22Rv1 (cell line): Measurements from ENCODE around the gene INTU.

ENCODE experiments used
- ZFX ChIP-seq: fragments of 450-650 bp; IDR thresholded peaks from 2 replicates; pipeline ENCODE4 v1.6.1; 2017; ENCODE audit warnings: antibody characterized with exemption, borderline replicate concordance
- TF ChIP-seq, protein P1 (sequence below): fragments of 450-650 bp; IDR thresholded peaks from 2 replicates; pipeline ENCODE4 v1.5.1; 2017; ENCODE audit warnings: mild to moderate bottlenecking

DNA sequence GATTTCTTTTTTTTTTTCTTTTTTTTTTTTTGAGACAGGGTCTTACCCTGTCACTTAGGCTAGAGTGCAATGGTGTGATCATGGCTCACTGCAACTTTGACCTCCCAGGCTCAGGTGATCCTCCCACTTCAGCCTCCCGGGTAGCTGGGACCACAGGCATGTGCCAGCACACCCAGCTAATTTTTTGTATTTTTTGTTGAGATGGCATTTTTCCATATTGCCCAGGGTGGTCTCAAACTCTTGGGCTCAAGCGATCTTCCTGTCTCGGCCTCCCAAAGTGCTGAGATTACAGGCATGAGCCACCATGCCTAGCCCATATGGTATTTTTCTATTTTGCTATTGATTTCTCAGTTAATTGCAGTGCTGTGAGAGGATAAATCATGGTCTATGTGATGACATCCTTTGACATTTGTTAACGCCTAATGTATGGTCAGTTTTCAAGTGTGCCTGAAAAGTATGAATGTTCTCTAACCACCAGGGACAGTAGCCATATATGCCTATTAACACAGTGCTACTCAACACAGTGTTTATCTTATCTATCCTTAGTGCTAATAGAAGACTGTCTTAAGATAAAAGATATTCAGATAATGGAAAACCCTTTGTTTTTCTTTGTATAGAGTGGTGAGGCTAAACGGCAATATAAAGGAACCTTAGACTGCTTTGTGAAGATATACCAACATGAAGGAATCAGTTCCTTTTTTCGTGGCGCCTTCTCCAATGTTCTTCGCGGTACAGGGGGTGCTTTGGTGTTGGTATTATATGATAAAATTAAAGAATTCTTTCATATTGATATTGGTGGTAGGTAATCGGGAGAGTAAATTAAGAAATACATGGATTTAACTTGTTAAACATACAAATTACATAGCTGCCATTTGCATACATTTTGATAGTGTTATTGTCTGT lies 140.3 kb downstream of the INTU start:
- TF ChIP-seq, protein P1, sequence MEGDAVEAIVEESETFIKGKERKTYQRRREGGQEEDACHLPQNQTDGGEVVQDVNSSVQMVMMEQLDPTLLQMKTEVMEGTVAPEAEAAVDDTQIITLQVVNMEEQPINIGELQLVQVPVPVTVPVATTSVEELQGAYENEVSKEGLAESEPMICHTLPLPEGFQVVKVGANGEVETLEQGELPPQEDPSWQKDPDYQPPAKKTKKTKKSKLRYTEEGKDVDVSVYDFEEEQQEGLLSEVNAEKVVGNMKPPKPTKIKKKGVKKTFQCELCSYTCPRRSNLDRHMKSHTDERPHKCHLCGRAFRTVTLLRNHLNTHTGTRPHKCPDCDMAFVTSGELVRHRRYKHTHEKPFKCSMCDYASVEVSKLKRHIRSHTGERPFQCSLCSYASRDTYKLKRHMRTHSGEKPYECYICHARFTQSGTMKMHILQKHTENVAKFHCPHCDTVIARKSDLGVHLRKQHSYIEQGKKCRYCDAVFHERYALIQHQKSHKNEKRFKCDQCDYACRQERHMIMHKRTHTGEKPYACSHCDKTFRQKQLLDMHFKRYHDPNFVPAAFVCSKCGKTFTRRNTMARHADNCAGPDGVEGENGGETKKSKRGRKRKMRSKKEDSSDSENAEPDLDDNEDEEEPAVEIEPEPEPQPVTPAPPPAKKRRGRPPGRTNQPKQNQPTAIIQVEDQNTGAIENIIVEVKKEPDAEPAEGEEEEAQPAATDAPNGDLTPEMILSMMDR, result no peak
- TF ChIP-seq ZFX, result no peak
